H1 (cell line): ENCODE measurements around the gene ITPR1. TPM values are rescaled to one million over a fixed set of nuclear protein-coding genes. Genes with fewer than 3 reads are reported as not detected.

Source experiments
- ATF3 ChIP-seq: IDR thresholded peaks from 2 replicates; pipeline ENCODE4 v1.6.1; 2011; ENCODE audit warnings: low read depth, mild to moderate bottlenecking, low read length; ENCODE audit not compliant: insufficient read depth
- CHD2 ChIP-seq: IDR thresholded peaks from 2 replicates; pipeline ENCODE4 v1.6.1; 2012; ENCODE audit warnings: low read length, improper control_type of control experiment
- CHD7 ChIP-seq: fragments of 300-600 bp; sonication (generic); IDR thresholded peaks from 2 replicates; pipeline ENCODE4 v1.7.1; 2012; ENCODE audit warnings: low read length, moderate library complexity, mild to moderate bottlenecking, inconsistent platforms; ENCODE audit not compliant: insufficient replicate concordance
- CREB1 ChIP-seq: IDR thresholded peaks from 2 replicates; pipeline ENCODE4 v1.6.1; 2012; ENCODE audit warnings: inconsistent platforms
- KDM1A ChIP-seq: fragments of 200-600, 300-600 bp; sonication (generic); IDR thresholded peaks from 2 replicates; pipeline ENCODE4 v1.7.1; 2016; ENCODE audit warnings: mild to moderate bottlenecking, low read length, borderline replicate concordance
- RAD21 ChIP-seq, 2 experiments: IDR thresholded peaks in 1 of 2; conservative IDR thresholded peaks in 1 of 2; 2 replicates each; pipeline ENCODE4 v1.6.1; 2011; ENCODE audit warnings: low read depth in 2 of 2, low read length in 2 of 2, improper control_type of control experiment in 1 of 2, inconsistent platforms in 1 of 2, mild to moderate bottlenecking in 1 of 2, moderate library complexity in 1 of 2
- SIX5 ChIP-seq: IDR thresholded peaks from 2 replicates; pipeline ENCODE4 v1.6.1; 2011; ENCODE audit warnings: mild to moderate bottlenecking, low read depth, low read length
- TEAD4 ChIP-seq: IDR thresholded peaks from 2 replicates; pipeline ENCODE4 v1.6.1; 2012; ENCODE audit warnings: low read depth, low read length, inconsistent platforms, mixed read lengths
- polyA plus RNA-seq, 7 experiments: library from polyadenylated mRNA; depleted of rRNA in 3 of 7; stranded (reverse) in 5 of 7; unstranded in 2 of 7; fragments of >200 nt in 5 of 7; fragments of 200-250 nt in 2 of 7; gene quantifications; 1 replicate in 5 of 7; 2 replicates in 1 of 7; 4 replicates in 1 of 7; pipeline versions ENCODE4 v1.2.1 to v1.2.3, GENCODE V29; 2011 to 2013; ENCODE audit warnings: missing spikeins in 2 of 7, mixed read lengths in 2 of 7
- total RNA-seq: library from RNA; stranded (reverse); fragmentation: NEBNext Ultra II Directional; extraction: Animal tissue kit (Norgen Biotek cat#: 25700); gene quantifications from 2 replicates; pipeline ENCODE4 v1.2.1, GENCODE V29; 2021

ITPR1 gene
- total and polyA plus RNA-seq, 2 of the 8 experiments (the other 6 are each of a cell fraction or from before 2014, with no cell fraction given) = 2.5 to 16.3 TPM

- no peak for TF ChIP-seq CHD7
- no peak for TF ChIP-seq RAD21 (IDR thresholded peaks at IDR 0.05 in 1 of 2, conservative IDR thresholded peaks at IDR 0.05 in 1 of 2; ENCODE audit: low read depth in 2 of 2, low read length in 2 of 2)
- no peak for TF ChIP-seq SIX5
- TF ChIP-seq TEAD4 = no peak
- no peak for TF ChIP-seq CREB1
- TF ChIP-seq CHD2 = no peak
- TF ChIP-seq ATF3 = no peak
- TF ChIP-seq KDM1A = no peak
- TF ChIP-seq, all 59 proteins: peak for 0
These were observed 32.8 kb upstream of the ITPR1 start (continued) for GRCh38 chr3:4460334-4460733.
